NT2/D1 (cell line): ENCODE measurements around the gene TRIM51.
A peak's percentile ranks its signal among the peaks of the same experiment; 100 is the strongest.
"Not testable (repeated sequence)": the region's sequence is repeated elsewhere in the genome, so short reads cannot be mapped to it uniquely, and the experiment has no call there.

Source experiments
- DNase-seq: peaks from one replicate; pipeline ENCODE4 v3.0.0-alpha.2; 2011; ENCODE audit warnings: low read depth, low spot score
- H3K27me3 ChIP-seq: 2 replicates; pipeline ENCODE4 v1.6.0; 2011; ENCODE audit warnings: mild to moderate bottlenecking; ENCODE audit not compliant: insufficient read length, insufficient read depth
- H3K36me3 ChIP-seq: 2 replicates; pipeline ENCODE4 v1.6.1; 2011; ENCODE audit warnings: mild to moderate bottlenecking, low read length, mixed read lengths; ENCODE audit not compliant: insufficient read depth, insufficient read length
- H3K4me1 ChIP-seq: 2 replicates; pipeline ENCODE4 v1.5.1; 2011; ENCODE audit not compliant: insufficient read depth, insufficient read length
- H3K4me3 ChIP-seq: 2 replicates; pipeline ENCODE4 v1.5.1; 2011; ENCODE audit warnings: low read depth; ENCODE audit not compliant: insufficient read length
- H3K9ac ChIP-seq: 2 replicates; pipeline ENCODE4 v1.6.0; 2011; ENCODE audit warnings: low read depth; ENCODE audit not compliant: insufficient read length
- H3K9me3 ChIP-seq: 2 replicates; pipeline ENCODE4 v1.5.1; 2011; ENCODE audit warnings: mild to moderate bottlenecking, low read length; ENCODE audit not compliant: insufficient read depth
- SUZ12 ChIP-seq: IDR thresholded peaks from 2 replicates; pipeline ENCODE4 v1.6.1; 2011; ENCODE audit not compliant: insufficient read length, insufficient read depth; ENCODE audit errors: extremely low read depth
- YY1 ChIP-seq: IDR thresholded peaks from 2 replicates; pipeline ENCODE4 v1.6.1; 2011; ENCODE audit not compliant: insufficient read length, insufficient read depth
- ZNF274 ChIP-seq: IDR thresholded peaks from 2 replicates; pipeline ENCODE4 v1.6.1; 2011; ENCODE audit warnings: mild to moderate bottlenecking, low read depth, low read length

TRIM51 gene, protein sequence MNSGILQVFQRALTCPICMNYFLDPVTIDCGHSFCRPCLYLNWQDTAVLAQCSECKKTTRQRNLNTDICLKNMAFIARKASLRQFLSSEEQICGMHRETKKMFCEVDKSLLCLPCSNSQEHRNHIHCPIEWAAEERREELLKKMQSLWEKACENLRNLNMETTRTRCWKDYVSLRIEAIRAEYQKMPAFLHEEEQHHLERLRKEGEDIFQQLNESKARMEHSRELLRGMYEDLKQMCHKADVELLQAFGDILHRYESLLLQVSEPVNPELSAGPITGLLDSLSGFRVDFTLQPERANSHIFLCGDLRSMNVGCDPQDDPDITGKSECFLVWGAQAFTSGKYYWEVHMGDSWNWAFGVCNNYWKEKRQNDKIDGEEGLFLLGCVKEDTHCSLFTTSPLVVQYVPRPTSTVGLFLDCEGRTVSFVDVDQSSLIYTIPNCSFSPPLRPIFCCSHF

GRCh38 chr11:55882997-55883396 is at the start of gene TRIM51:
TSS of gene TRIM51 (plus strand) at chr11:55883297. CDS start at chr11:55885429, 2,132 bp downstream.
- not testable (repeated sequence) for DNase-seq, H3K27me3 ChIP-seq, H3K4me3 ChIP-seq, H3K4me1 ChIP-seq, H3K36me3 ChIP-seq, H3K9ac ChIP-seq, H3K9me3 ChIP-seq

GRCh38 chr11:55838452-55838851 is 44.6 kb upstream of the TRIM51 start, which contains the start of gene OR5D16:
TSS of gene OR5D16 (plus strand) at chr11:55838752. CDS start at chr11:55838752, 0 bp downstream.
- TF ChIP-seq ZNF274 (no peak), SUZ12 (no peak), YY1 (no peak)
- DNase-seq = no peak
- Histone ChIP-seq H3K4me3 (no peak within 1 kb of the TSS), H3K36me3 (no peaks in the 10 kb centered on the region), H3K9me3 (peaks cover 13% of the 10 kb centered on the region), H3K27me3 (no peaks in the 10 kb centered on the region), H3K4me1 (no peaks in the 10 kb centered on the region), H3K9ac (no peak within 1 kb of the TSS)

GRCh38 chr11:55847453-55847852 is 35.6 kb upstream of the TRIM51 start:
- Histone ChIP-seq H3K36me3 (no peaks in the 10 kb centered on the region), H3K27me3 (no peaks in the 10 kb centered on the region), H3K4me1 (no peaks in the 10 kb centered on the region), H3K9me3 (no peaks in the 10 kb centered on the region), H3K4me3 (no peak overlapping the region), H3K9ac (no peak overlapping the region)
- no peak for TF ChIP-seq YY1
- TF ChIP-seq SUZ12 = no peak
- no peak for TF ChIP-seq ZNF274
- no peak for DNase-seq

DNA sequence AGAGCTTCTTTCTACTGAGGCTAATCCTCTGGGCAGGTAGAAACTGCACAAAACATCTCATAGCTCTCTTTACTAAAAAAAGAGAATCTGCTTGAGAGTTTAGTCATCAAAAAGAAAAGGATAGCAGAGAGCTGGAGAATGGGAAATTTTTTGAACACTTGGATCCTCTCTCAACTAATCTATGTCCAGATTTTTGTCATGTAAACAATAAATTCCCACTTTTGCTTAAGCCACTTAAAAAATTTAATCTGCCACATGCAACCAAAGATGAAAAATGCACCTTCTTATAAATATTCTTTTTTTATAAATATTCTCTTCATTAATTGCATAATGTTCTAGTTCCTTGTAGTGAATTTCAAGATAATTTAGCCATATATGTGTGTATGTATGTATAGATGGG is 34.1 kb upstream of the TRIM51 start:
- no peak overlapping the region for H3K4me3 ChIP-seq
- no peak for DNase-seq
- no peaks in the 10 kb centered on the region for H3K4me1 ChIP-seq
- H3K27me3 ChIP-seq = no peaks in the 10 kb centered on the region
- no peak overlapping the region for H3K9ac ChIP-seq
- H3K36me3 ChIP-seq = no peaks in the 10 kb centered on the region
- TF ChIP-seq SUZ12 (no peak), YY1 (no peak), ZNF274 (no peak)
- H3K9me3 ChIP-seq = no peaks in the 10 kb centered on the region

- no peaks in the 10 kb centered on the region for H3K4me1 ChIP-seq
- TF ChIP-seq SUZ12 (no peak), ZNF274 (no peak), YY1 (no peak)
- no peak overlapping the region for H3K9ac ChIP-seq
- no peaks in the 10 kb centered on the region for H3K36me3 ChIP-seq
- H3K9me3 ChIP-seq = no peaks in the 10 kb centered on the region
- DNase-seq = no peak
- no peaks in the 10 kb centered on the region for H3K27me3 ChIP-seq
- H3K4me3 ChIP-seq = no peak overlapping the region
Observed at GRCh38 chr11:55852141-55852540, 31.0 kb upstream of the TRIM51 start.

DNA sequence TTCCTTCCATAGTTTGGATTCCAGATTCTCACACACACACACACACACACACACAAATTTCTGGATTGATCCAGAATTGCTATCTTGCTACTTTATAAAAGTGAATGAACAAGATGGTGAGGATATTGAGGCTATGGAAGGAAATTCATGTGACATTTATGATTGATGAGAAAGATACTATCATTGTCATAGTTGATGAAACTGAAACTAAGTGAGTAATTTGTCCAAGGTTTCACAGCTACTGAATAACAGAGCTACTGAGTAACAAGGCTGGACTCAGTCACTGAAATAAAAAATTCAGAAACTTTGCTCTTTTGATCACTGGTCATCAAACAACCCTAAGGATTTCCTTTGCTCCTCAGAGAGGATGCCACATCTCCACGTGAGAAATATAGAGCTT is 28.4 kb upstream of the TRIM51 start:
- H3K9me3 ChIP-seq = no peaks in the 10 kb centered on the region

GRCh38 chr11:55867354-55867753 is 15.7 kb upstream of the TRIM51 start:
- not testable (repeated sequence) for H3K4me1 ChIP-seq, H3K36me3 ChIP-seq, H3K27me3 ChIP-seq, H3K9me3 ChIP-seq, H3K4me3 ChIP-seq, H3K9ac ChIP-seq, DNase-seq

More for the DNA sequence above, 28.4 kb upstream of the TRIM51 start:
- Histone ChIP-seq H3K9ac (no peak overlapping the region), H3K4me3 (no peak overlapping the region), H3K36me3 (no peaks in the 10 kb centered on the region), H3K27me3 (no peaks in the 10 kb centered on the region), H3K4me1 (no peaks in the 10 kb centered on the region)
- DNase-seq = no peak
- TF ChIP-seq ZNF274 = no peak
- no peak for TF ChIP-seq YY1
- no peak for TF ChIP-seq SUZ12

- DNase-seq, H3K27me3 ChIP-seq, H3K9me3 ChIP-seq, H3K36me3 ChIP-seq, H3K4me1 ChIP-seq: not testable (repeated sequence)
- H3K4me3 ChIP-seq = peak overlapping the region; percentile 40
- H3K9ac ChIP-seq = peak overlapping the region; percentile 61
Observed at GRCh38 chr11:55872731-55873130, 10.4 kb upstream of the TRIM51 start.

DNA sequence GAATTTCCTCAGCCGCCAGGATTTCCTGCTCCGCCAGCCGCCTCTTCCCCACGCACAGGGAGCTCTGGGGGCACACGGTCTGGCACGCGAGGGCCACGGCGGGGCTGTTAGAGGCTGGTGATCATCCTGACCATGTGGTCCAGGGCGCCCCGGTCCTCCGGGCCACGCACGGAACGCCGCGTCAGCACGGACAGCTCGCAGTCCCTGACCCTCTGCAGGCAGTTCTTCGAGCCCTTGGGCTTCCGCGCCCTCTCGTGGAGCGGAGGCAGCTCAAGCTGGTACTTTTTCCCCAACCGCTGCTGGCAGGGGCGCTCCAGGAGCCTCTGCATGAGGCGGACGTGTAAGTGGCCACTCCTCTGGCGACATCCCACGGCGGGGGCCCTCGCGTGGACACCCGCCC is 10.0 kb upstream of the TRIM51 start:
- H3K9me3 ChIP-seq, DNase-seq, H3K4me1 ChIP-seq, H3K27me3 ChIP-seq, H3K36me3 ChIP-seq: not testable (repeated sequence)
- Histone ChIP-seq H3K4me3 (peak overlapping the region; percentile 40), H3K9ac (peak overlapping the region; percentile 61)

GRCh38 chr11:55884995-55885394 is 1.9 kb downstream of the TRIM51 start:
- H3K9ac ChIP-seq, H3K9me3 ChIP-seq, H3K36me3 ChIP-seq, H3K27me3 ChIP-seq, DNase-seq, H3K4me1 ChIP-seq, H3K4me3 ChIP-seq: not testable (repeated sequence)

DNA sequence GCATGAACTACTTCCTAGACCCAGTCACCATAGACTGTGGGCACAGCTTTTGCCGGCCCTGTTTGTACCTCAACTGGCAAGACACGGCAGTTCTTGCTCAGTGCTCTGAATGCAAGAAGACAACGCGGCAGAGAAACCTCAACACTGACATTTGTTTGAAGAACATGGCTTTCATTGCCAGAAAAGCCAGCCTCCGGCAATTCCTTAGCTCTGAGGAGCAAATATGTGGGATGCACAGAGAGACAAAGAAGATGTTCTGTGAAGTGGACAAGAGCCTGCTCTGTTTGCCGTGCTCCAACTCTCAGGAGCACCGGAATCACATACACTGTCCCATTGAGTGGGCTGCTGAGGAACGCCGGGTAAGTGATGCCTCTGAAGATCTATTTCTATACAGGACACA is 2.4 kb downstream of the TRIM51 start:
- not testable (repeated sequence) for H3K36me3 ChIP-seq, H3K9ac ChIP-seq, DNase-seq, H3K4me3 ChIP-seq, H3K27me3 ChIP-seq, H3K9me3 ChIP-seq, H3K4me1 ChIP-seq
